Keratinocyte (primary cell): Measurements from ENCODE around the gene PAGR1. TPM values are rescaled to one million over a fixed set of nuclear protein-coding genes. Genes with fewer than 3 reads are reported as not detected.

Experiments used
- DNase-seq: peaks from one replicate; pipeline ENCODE4 v3.0.0-alpha.2; 2011; ENCODE audit warnings: low read depth, missing footprints, low spot score
- FAIRE-seq: peaks from 2 replicates; lab custom pipeline; 2011; peaks lifted over from hg19 to GRCh38; lab: Jason Lieb, UNC
- H2AFZ ChIP-seq: 2 replicates; pipeline ENCODE4 v1.6.0; 2012; ENCODE audit warnings: low read length, control low read depth, inconsistent platforms; ENCODE audit not compliant: control insufficient read depth
- H3K27ac ChIP-seq: 2 replicates; pipeline ENCODE4 v1.5.1; 2011; ENCODE audit warnings: low read length; ENCODE audit not compliant: control insufficient read depth, insufficient read depth
- H3K27me3 ChIP-seq: 3 replicates; pipeline ENCODE4 v1.6.0; 2011; ENCODE audit warnings: low read length; ENCODE audit not compliant: control insufficient read depth, insufficient read depth; ENCODE audit errors: extremely low read depth
- H3K36me3 ChIP-seq, 2 experiments: 2 replicates in 1 of 2; 3 replicates in 1 of 2; pipeline ENCODE4 v1.5.1; 2011; ENCODE audit warnings: low read length in 2 of 2, mild to moderate bottlenecking in 1 of 2; ENCODE audit not compliant: control insufficient read depth in 2 of 2, insufficient read depth in 2 of 2; ENCODE audit errors: extremely low read depth in 1 of 2
- H3K4me1 ChIP-seq: 3 replicates; pipeline ENCODE4 v1.5.1; 2011; ENCODE audit warnings: low read length; ENCODE audit not compliant: control insufficient read depth, insufficient read depth; ENCODE audit errors: extremely low read depth
- H3K4me2 ChIP-seq: 3 replicates; pipeline ENCODE4 v1.6.0; 2011; ENCODE audit warnings: low read depth, low read length; ENCODE audit not compliant: control insufficient read depth, insufficient read depth; ENCODE audit errors: extremely low read depth
- H3K4me3 ChIP-seq, 3 experiments: fragments of 200-600 bp in 1 of 3; sonication (generic) in 1 of 3; 2 replicates in 2 of 3; 3 replicates in 1 of 3; pipeline ENCODE4 v1.5.1; 2011 to 2016; ENCODE audit warnings: low read length in 3 of 3, mild to moderate bottlenecking in 3 of 3, control low read depth in 2 of 3, inconsistent platforms in 1 of 3, low read depth in 1 of 3, mixed read lengths in 1 of 3, mixed run types in 1 of 3, moderate library complexity in 1 of 3; ENCODE audit not compliant: control insufficient read depth in 2 of 3, insufficient read depth in 2 of 3; ENCODE audit errors: extremely low read depth in 1 of 3
- H3K79me2 ChIP-seq: 2 replicates; pipeline ENCODE4 v1.6.0; 2012; ENCODE audit warnings: low read length; ENCODE audit not compliant: control insufficient read depth, insufficient read depth
- H3K9ac ChIP-seq: 3 replicates; pipeline ENCODE4 v1.6.0; 2011; ENCODE audit warnings: low read length; ENCODE audit not compliant: control insufficient read depth, insufficient read depth; ENCODE audit errors: extremely low read depth
- H3K9me1 ChIP-seq: 3 replicates; pipeline ENCODE4 v1.6.0; 2011; ENCODE audit warnings: low read length; ENCODE audit not compliant: control insufficient read depth, insufficient read depth; ENCODE audit errors: extremely low read depth
- H3K9me3 ChIP-seq: 2 replicates; pipeline ENCODE4 v1.5.1; 2012; ENCODE audit warnings: low read depth, low read length; ENCODE audit not compliant: control insufficient read depth
- H4K20me1 ChIP-seq: 3 replicates; pipeline ENCODE4 v1.6.0; 2011; ENCODE audit warnings: low read length; ENCODE audit not compliant: control insufficient read depth, insufficient read depth; ENCODE audit errors: extremely low read depth
- CTCF ChIP-seq, 3 experiments: IDR thresholded peaks in 1 of 3; conservative IDR thresholded peaks in 1 of 3; optimal IDR thresholded peaks in 1 of 3; 2 replicates in 2 of 3; 3 replicates in 1 of 3; pipeline versions ENCODE3 to v1.5.1; 2011; ENCODE audit warnings: low read length in 3 of 3, mild to moderate bottlenecking in 3 of 3, moderate library complexity in 2 of 3, control low read depth in 1 of 3, inconsistent platforms in 1 of 3; ENCODE audit not compliant: insufficient read depth in 2 of 3; ENCODE audit errors: extremely low read depth in 1 of 3
- EZH2 ChIP-seq: IDR thresholded peaks from one replicate; pipeline ENCODE4 v1.6.1; 2012; ENCODE audit warnings: inconsistent platforms, mild to moderate bottlenecking, low read length, moderate library complexity
- dilution Hi-C: fragments of 300-500 bp; cut with MboI; formaldehyde crosslinking; loops from one replicate; pipeline ENCODE4 v1.7.0; 2020; ENCODE audit warnings: low sequenced_read_pairs; ENCODE audit not compliant: extremely low pct_ligation_motif_present
- polyA plus RNA-seq, 5 experiments: library from polyadenylated mRNA; depleted of rRNA in 3 of 5; stranded (reverse) in 3 of 5; stranded (forward) in 1 of 5; unstranded in 1 of 5; fragments of >200 nt; gene quantifications; 1 replicate in 1 of 5; 2 replicates in 3 of 5; 3 replicates in 1 of 5; pipeline versions ENCODE4 v1.2.1 to v1.2.3, GENCODE V29; 2011 to 2012; ENCODE audit warnings: missing spikeins in 2 of 5, low read depth in 1 of 5, low replicate concordance in 1 of 5

The PAGR1 gene
- polyA plus RNA-seq, 1 donor (not counting 4 experiments of a cell fraction or from before 2014, with no cell fraction given): 13.6 TPM

- peak overlapping the region; percentile 81 for H2AFZ ChIP-seq
- FAIRE-seq: no peak
These were observed 10.5 kb upstream of the PAGR1 start for GRCh38 chr16:29805232-29806098.

GRCh38 chr16:29806099-29806579, 9.8 kb upstream of the PAGR1 start, which contains the start of gene MAZ:
MAZ (plus strand) TSS chr16:29806529; CDS start chr16:29806702, 173 bp downstream.
- Histone ChIP-seq H3K4me3 (peak within 1 kb of the TSS; percentile 56 to 83 (median 77)), H3K79me2 (peaks cover 22% of the 10 kb centered on the region), H4K20me1 (no peaks in the 10 kb centered on the region), H3K27me3 (no peaks in the 10 kb centered on the region), H3K4me1 (peaks cover 31% of the 10 kb centered on the region), H3K9ac (peak within 1 kb of the TSS; percentile 78), H3K9me3 (no peaks in the 10 kb centered on the region), H3K4me2 (peak within 1 kb of the TSS; percentile 94), H3K27ac (peak within 1 kb of the TSS; percentile 85), H2AFZ (peak within 1 kb of the TSS; percentile 63), H3K9me1 (peaks cover 2% of the 10 kb centered on the region), H3K36me3 (peaks cover 9 to 13% of the 10 kb centered on the region in 2 experiments)
- dilution Hi-C loops: no loop called here
- no peak for TF ChIP-seq CTCF (optimal IDR thresholded peaks at IDR 0.05 in 1 of 3, IDR thresholded peaks at IDR 0.05 in 1 of 3, conservative IDR thresholded peaks at IDR 0.05 in 1 of 3; ENCODE audit: extremely low read depth in 1 of 3, insufficient read depth in 2 of 3, low read length in 3 of 3)
- TF ChIP-seq EZH2: no peak
- FAIRE-seq (no peak), DNase-seq (no peak)

More at GRCh38 chr16:29805232-29806098, 10.5 kb upstream of the PAGR1 start:
- H3K9me3 ChIP-seq: no peaks in the 10 kb centered on the region
- no peaks in the 10 kb centered on the region for H4K20me1 ChIP-seq
- peak overlapping the region; percentile 93 for H3K9ac ChIP-seq
- H3K36me3 ChIP-seq: peaks cover 12 to 19% of the 10 kb centered on the region in 2 experiments
- no peaks in the 10 kb centered on the region for H3K9me1 ChIP-seq
- H3K79me2 ChIP-seq: peaks cover 22% of the 10 kb centered on the region
- DNase-seq: no peak
- H3K4me2 ChIP-seq: peak overlapping the region; percentile 92
- H3K27me3 ChIP-seq: no peaks in the 10 kb centered on the region
- TF ChIP-seq CTCF (optimal IDR thresholded peaks at IDR 0.05 in 1 of 3, IDR thresholded peaks at IDR 0.05 in 1 of 3, conservative IDR thresholded peaks at IDR 0.05 in 1 of 3; ENCODE audit: extremely low read depth in 1 of 3, insufficient read depth in 2 of 3, low read length in 3 of 3): peak in 1 of 3 experiments; percentile 0
- no peak for TF ChIP-seq EZH2
- H3K4me3 ChIP-seq: peak overlapping the region; percentile 56 to 81 (median 72)
- peak overlapping the region; percentile 85 for H3K27ac ChIP-seq
- H3K4me1 ChIP-seq: peaks cover 24% of the 10 kb centered on the region
- dilution Hi-C loops: no loop called here
